ENCODE measurements around the gene GGT1. TPM values are rescaled to one million over a fixed set of nuclear protein-coding genes. Genes with fewer than 3 reads are reported as not detected.

Gene GGT1
- polyA plus RNA-seq, 1 experiment: 4.8 TPM

DNA sequence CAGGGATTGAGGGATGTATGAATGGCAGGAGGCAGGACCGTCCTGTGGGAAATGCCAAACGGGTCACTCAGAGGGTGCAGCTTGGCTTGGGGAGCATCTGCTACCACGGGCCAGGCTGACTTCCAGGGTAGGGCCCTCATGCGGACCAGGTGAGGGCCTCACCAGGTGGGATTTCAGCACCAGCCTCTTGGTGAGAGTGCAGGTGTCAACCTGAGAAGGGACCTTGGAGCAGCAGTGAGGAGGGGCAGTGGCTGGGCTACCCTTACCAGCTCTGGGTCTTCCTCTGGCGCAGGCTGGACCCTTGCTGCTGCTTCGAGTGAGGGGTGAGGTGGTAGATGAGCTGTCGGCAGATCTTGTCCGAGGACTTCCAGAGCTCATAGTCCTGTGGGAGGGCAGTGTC is 15.0 kb upstream of the GGT1 start:
- Histone ChIP-seq H3K27me3 (ENCODE audit: control insufficient read depth, insufficient read depth, low read length) (no peaks in the 10 kb centered on the region), H3K27ac (ENCODE audit: low read depth, low read length) (no peak overlapping the region), H3K4me3 (ENCODE audit: low read depth, low read length) (no peak overlapping the region), H3K9me3 (ENCODE audit: control insufficient read depth, insufficient read depth, low read length) (no peaks in the 10 kb centered on the region)
- ChIA-PET CTCF (no interaction called here), POLR2A (no interaction called here)
- TF ChIP-seq, protein P1, sequence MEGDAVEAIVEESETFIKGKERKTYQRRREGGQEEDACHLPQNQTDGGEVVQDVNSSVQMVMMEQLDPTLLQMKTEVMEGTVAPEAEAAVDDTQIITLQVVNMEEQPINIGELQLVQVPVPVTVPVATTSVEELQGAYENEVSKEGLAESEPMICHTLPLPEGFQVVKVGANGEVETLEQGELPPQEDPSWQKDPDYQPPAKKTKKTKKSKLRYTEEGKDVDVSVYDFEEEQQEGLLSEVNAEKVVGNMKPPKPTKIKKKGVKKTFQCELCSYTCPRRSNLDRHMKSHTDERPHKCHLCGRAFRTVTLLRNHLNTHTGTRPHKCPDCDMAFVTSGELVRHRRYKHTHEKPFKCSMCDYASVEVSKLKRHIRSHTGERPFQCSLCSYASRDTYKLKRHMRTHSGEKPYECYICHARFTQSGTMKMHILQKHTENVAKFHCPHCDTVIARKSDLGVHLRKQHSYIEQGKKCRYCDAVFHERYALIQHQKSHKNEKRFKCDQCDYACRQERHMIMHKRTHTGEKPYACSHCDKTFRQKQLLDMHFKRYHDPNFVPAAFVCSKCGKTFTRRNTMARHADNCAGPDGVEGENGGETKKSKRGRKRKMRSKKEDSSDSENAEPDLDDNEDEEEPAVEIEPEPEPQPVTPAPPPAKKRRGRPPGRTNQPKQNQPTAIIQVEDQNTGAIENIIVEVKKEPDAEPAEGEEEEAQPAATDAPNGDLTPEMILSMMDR (IDR thresholded peaks at IDR 0.05; ENCODE audit: low read depth, low read length): no peak
- no peak for DNase-seq (ENCODE audit: low read depth, low spot score)

DNA sequence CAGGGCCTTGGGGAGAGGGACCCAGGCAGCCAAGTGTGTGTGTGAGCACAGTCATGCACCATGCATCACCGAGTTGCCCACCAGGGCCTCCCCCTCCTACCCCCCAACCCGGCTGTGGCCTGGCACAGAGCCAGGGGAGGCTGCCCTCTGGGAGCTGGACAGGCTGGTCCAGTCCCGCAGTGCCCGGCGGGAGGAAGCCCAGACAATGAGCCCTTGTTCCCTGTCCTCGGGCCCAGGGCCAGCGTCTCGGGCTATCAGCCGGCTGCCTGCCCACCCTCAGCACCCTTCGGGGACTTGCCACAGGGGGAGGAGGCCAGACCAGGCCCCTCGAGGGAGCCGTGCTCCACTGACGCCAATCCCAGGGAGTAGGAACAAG is 14.6 kb upstream of the GGT1 start:
- Histone ChIP-seq H3K27ac (ENCODE audit: low read depth, low read length) (no peak overlapping the region), H3K4me3 (ENCODE audit: low read depth, low read length) (no peak overlapping the region), H3K9me3 (ENCODE audit: control insufficient read depth, insufficient read depth, low read length) (no peaks in the 10 kb centered on the region), H3K27me3 (ENCODE audit: control insufficient read depth, insufficient read depth, low read length) (no peaks in the 10 kb centered on the region)
- DNase-seq (ENCODE audit: low read depth, low spot score): no peak
- POLR2A ChIA-PET: no interaction called here
- TF ChIP-seq, protein P1 (IDR thresholded peaks at IDR 0.05; ENCODE audit: low read depth, low read length): no peak
- CTCF ChIA-PET: no interaction called here

DNA sequence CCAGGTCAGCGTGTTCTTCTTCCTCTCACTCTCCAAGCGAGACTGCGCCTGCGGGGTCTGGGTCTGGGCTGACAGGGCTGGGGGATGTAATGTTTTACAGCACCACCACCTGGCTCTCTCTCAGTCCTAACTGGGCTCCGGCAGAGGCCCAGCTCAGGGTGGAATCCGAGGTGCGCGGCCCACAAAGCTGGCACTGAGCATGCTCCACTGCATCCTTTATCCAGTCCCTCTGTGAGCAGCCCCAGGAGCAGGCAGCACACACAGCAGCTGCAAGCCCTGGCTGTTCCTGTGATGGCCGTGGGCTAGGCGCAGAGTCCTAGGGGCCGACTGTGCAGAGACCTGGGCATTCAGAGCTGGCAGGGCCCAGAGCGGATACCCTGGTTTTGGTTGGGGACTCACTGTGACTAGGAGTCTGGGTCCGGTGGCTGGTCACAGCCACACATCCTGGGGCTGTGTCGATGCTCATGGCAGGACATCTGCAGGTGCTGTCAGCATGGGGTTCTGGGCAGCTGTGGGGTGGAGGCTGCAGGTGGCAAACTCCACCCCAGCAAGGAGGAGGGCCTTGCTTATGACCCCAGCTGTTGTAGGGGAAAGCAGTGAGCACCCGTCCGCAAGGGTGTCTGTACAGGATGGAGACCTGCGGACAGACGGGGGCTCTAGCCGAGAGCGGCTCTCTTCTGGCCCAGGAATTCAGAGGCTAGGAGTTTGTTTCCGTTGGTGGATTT is 14.1 kb upstream of the GGT1 start:
- H3K27me3 ChIP-seq (ENCODE audit: control insufficient read depth, insufficient read depth, low read length): no peaks in the 10 kb centered on the region
- TF ChIP-seq, protein P1 (IDR thresholded peaks at IDR 0.05; ENCODE audit: low read depth, low read length): no peak
- no peak for DNase-seq (ENCODE audit: low read depth, low spot score)
- ChIA-PET CTCF (interaction anchor here (0.6 kb wide), 1 partner anchor 726 kb away, joined by 4 read pairs; no protein-coding TSS in a partner anchor), POLR2A (no interaction called here)
- no peak overlapping the region for H3K4me3 ChIP-seq (ENCODE audit: low read depth, low read length)
- H3K27ac ChIP-seq (ENCODE audit: low read depth, low read length): no peak overlapping the region
- H3K9me3 ChIP-seq (ENCODE audit: control insufficient read depth, insufficient read depth, low read length): no peaks in the 10 kb centered on the region

DNA sequence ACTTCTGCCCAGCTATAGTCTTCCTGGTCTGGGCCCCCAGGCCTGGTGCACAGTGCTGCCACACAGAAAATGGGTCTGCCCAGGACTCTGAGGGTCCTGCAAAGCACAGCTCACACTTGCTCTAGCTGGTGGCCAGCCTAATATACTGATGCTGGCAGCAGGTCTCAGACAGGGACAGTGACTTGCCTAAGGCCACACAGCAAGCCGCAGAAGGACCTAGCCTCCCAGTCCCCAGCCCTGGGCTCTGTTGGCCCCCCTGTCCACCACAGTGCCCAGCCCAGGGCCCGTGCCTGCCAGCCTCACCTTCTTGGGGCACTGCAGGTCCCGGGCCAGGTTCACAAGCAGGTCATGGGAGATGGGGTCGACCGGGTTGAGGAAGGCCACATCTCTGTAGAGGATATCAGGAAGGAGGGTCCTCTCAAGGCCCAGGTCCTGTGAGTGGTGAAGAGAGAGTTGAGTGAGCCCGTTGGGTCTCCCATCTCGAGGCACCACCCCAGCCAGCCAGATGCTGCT is 13.4 kb upstream of the GGT1 start:
- CTCF ChIA-PET: interaction anchor here (0.6 kb wide), 1 partner anchor 727 kb away, joined by 4 read pairs; no protein-coding TSS in a partner anchor
- DNase-seq (ENCODE audit: low read depth, low spot score): no peak
- TF ChIP-seq, protein P1 (IDR thresholded peaks at IDR 0.05; ENCODE audit: low read depth, low read length): no peak
- no peaks in the 10 kb centered on the region for H3K9me3 ChIP-seq (ENCODE audit: control insufficient read depth, insufficient read depth, low read length)
- no peak overlapping the region for H3K4me3 ChIP-seq (ENCODE audit: low read depth, low read length)
- POLR2A ChIA-PET: no interaction called here
- H3K27me3 ChIP-seq (ENCODE audit: control insufficient read depth, insufficient read depth, low read length): no peaks in the 10 kb centered on the region
- H3K27ac ChIP-seq (ENCODE audit: low read depth, low read length): no peak overlapping the region

DNA sequence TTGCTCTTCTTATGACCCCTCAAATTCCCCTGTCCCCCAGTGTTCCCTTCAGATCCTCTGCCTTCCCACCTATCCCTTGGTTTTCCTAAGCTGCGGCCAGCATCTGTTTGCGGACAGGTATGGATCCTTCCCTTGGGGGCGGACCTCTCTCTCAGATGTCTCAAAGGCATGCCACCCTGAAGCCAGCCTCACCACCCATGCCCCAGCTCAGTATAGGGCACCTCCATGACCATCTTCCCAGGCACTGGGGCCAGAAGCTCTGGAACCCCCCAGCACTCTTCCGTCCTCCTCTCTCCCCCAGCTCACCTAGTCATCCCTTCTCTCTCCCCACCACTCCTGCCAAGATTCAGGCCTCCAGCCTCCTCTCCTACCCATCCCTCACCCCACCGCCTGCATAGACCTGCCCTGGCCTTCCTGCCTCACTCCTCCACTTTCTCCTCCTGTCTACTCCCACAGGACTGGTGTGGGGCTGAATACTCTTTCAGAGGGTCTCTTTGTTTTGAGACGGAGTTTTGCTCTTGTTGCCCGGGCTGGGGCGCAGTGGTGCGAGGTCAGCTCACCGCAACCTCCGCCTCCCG is 12.3 kb upstream of the GGT1 start:
- TF ChIP-seq, protein P1 (IDR thresholded peaks at IDR 0.05; ENCODE audit: low read depth, low read length): no peak
- ChIA-PET POLR2A (no interaction called here), CTCF (no interaction called here)
- DNase-seq (ENCODE audit: low read depth, low spot score): no peak
- Histone ChIP-seq H3K9me3 (ENCODE audit: control insufficient read depth, insufficient read depth, low read length) (no peaks in the 10 kb centered on the region), H3K4me3 (ENCODE audit: low read depth, low read length) (no peak overlapping the region), H3K27ac (ENCODE audit: low read depth, low read length) (no peak overlapping the region), H3K27me3 (ENCODE audit: control insufficient read depth, insufficient read depth, low read length) (no peaks in the 10 kb centered on the region)

Measured in AG04450 (cell line).